ENCODE results near the gene ZNF391. TPM values are rescaled to one million over a fixed set of nuclear protein-coding genes. Genes with fewer than 3 reads are reported as not detected.
"Not testable (repeated sequence)": the region's sequence is repeated elsewhere in the genome, so short reads cannot be mapped to it uniquely, and the experiment has no call there.

Gene ZNF391
- total RNA-seq, 2 experiments from 2014 or later, result not detected

GRCh38 chr6:27419363-27419762 lies 30.8 kb downstream of the ZNF391 start:
- no peaks in the 10 kb centered on the region for H3K9me3 ChIP-seq (ENCODE audit: low read length)
- no peaks in the 10 kb centered on the region for H3K36me3 ChIP-seq (ENCODE audit: insufficient read depth, low read length)
- no peaks in the 10 kb centered on the region for H4K20me1 ChIP-seq (ENCODE audit: insufficient read depth, low read length)
- no peak for DNase-seq (ENCODE audit: low spot score)
- no peaks in the 10 kb centered on the region for H3K9me2 ChIP-seq (ENCODE audit: insufficient read depth, low read length)
- TF ChIP-seq, protein P1, sequence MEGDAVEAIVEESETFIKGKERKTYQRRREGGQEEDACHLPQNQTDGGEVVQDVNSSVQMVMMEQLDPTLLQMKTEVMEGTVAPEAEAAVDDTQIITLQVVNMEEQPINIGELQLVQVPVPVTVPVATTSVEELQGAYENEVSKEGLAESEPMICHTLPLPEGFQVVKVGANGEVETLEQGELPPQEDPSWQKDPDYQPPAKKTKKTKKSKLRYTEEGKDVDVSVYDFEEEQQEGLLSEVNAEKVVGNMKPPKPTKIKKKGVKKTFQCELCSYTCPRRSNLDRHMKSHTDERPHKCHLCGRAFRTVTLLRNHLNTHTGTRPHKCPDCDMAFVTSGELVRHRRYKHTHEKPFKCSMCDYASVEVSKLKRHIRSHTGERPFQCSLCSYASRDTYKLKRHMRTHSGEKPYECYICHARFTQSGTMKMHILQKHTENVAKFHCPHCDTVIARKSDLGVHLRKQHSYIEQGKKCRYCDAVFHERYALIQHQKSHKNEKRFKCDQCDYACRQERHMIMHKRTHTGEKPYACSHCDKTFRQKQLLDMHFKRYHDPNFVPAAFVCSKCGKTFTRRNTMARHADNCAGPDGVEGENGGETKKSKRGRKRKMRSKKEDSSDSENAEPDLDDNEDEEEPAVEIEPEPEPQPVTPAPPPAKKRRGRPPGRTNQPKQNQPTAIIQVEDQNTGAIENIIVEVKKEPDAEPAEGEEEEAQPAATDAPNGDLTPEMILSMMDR (conservative IDR thresholded peaks at IDR 0.05; ENCODE audit: low read length), result no peak
- TF ChIP-seq EZH2phosphoT487 (IDR thresholded peaks at IDR 0.05; ENCODE audit: borderline replicate concordance, low read depth, low read length), result no peak
- H2AFZ ChIP-seq (ENCODE audit: low read length), result no peak overlapping the region
- POLR2A ChIA-PET, result no interaction called here
- CTCF ChIA-PET (ENCODE audit: unreplicated experiment), result no interaction called here
- H3K4me1 ChIP-seq (ENCODE audit: insufficient read depth, low read length, poor library complexity, severe bottlenecking), result no peaks in the 10 kb centered on the region
- intact Hi-C loops (cut with micrococcal nuclease; ENCODE audit: unreplicated experiment), result no loop called here
- BruUV-seq (replicated peaks), result no TSS peak
- H3K79me2 ChIP-seq (ENCODE audit: insufficient read depth, low read depth, low read length), result no peaks in the 10 kb centered on the region
- H3K4me3 ChIP-seq (ENCODE audit: low read depth, low read length, poor library complexity, severe bottlenecking), result no peak overlapping the region
- no peak overlapping the region for H3K27ac ChIP-seq (ENCODE audit: low read depth, low read length, poor library complexity, severe bottlenecking)
- no peak overlapping the region for H3K4me2 ChIP-seq (ENCODE audit: low read length)

- ChIA-PET CTCF (ENCODE audit: unreplicated experiment) (no interaction called here), POLR2A (interaction anchor here (0.5 kb wide), 1 partner anchor 275 kb away, joined by 3 read pairs; no protein-coding TSS in a partner anchor)
- Histone ChIP-seq H3K9me2 (ENCODE audit: insufficient read depth, low read length) (no peaks in the 10 kb centered on the region), H3K4me3 (ENCODE audit: low read depth, low read length, poor library complexity, severe bottlenecking) (no peak overlapping the region), H3K27ac (ENCODE audit: low read depth, low read length, poor library complexity, severe bottlenecking) (no peak overlapping the region), H3K4me1 (ENCODE audit: insufficient read depth, low read length, poor library complexity, severe bottlenecking) (no peaks in the 10 kb centered on the region), H4K20me1 (ENCODE audit: insufficient read depth, low read length) (no peaks in the 10 kb centered on the region), H3K36me3 (ENCODE audit: insufficient read depth, low read length) (no peaks in the 10 kb centered on the region), H3K79me2 (ENCODE audit: insufficient read depth, low read depth, low read length) (no peaks in the 10 kb centered on the region), H3K4me2 (ENCODE audit: low read length) (no peak overlapping the region), H3K9me3 (ENCODE audit: low read length) (no peaks in the 10 kb centered on the region), H2AFZ (ENCODE audit: low read length) (no peak overlapping the region)
- no peak for DNase-seq (ENCODE audit: low spot score)
- no peak for TF ChIP-seq EZH2phosphoT487 (IDR thresholded peaks at IDR 0.05; ENCODE audit: borderline replicate concordance, low read depth, low read length)
- TF ChIP-seq, protein P1 (conservative IDR thresholded peaks at IDR 0.05; ENCODE audit: low read length), result no peak
- intact Hi-C loops (cut with micrococcal nuclease; ENCODE audit: unreplicated experiment), result no loop called here
- no TSS peak for BruUV-seq (replicated peaks)
Measured at GRCh38 chr6:27422651-27423332, 34.2 kb downstream of the ZNF391 start.

DNA sequence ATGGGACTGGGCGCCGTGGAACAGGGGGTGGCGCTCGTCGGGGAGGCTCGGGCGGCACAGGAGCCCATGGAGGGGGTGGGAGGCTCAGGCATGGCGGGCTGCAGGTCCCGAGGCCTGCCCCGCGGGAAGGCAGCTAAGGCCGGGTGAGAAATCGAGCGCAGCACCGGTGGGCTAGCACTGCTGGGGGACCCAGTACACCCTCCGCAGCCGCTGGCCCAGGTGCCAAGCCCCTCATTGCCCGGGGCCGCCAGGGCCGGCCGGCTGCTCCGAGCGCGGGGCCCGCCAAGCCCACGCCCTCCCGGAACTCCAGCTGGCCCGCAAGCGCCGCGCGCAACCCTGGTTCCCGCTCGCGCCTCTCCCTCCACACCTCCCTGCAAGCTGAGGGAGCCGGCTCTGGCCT lies 36.3 kb downstream of the ZNF391 start:
- POLR2A ChIA-PET; H3K79me2 ChIP-seq (ENCODE audit: insufficient read depth, low read depth, low read length); H3K4me3 ChIP-seq (ENCODE audit: low read depth, low read length, poor library complexity, severe bottlenecking); H4K20me1 ChIP-seq (ENCODE audit: insufficient read depth, low read length); H3K4me1 ChIP-seq (ENCODE audit: insufficient read depth, low read length, poor library complexity, severe bottlenecking); H2AFZ ChIP-seq (ENCODE audit: low read length); BruUV-seq (replicated peaks); H3K27ac ChIP-seq (ENCODE audit: low read depth, low read length, poor library complexity, severe bottlenecking); intact Hi-C loops (cut with micrococcal nuclease; ENCODE audit: unreplicated experiment); H3K4me2 ChIP-seq (ENCODE audit: low read length); H3K9me2 ChIP-seq (ENCODE audit: insufficient read depth, low read length); H3K9me3 ChIP-seq (ENCODE audit: low read length); CTCF ChIA-PET (ENCODE audit: unreplicated experiment); H3K36me3 ChIP-seq (ENCODE audit: insufficient read depth, low read length); DNase-seq (ENCODE audit: low spot score): not testable (repeated sequence)
